Measurements from ENCODE around the gene AK1. TPM values are rescaled to one million over a fixed set of nuclear protein-coding genes. Genes with fewer than 3 reads are reported as not detected.

AK1 gene
- total and polyA plus RNA-seq, 2 of the 8 experiments (the other 6 are each of a cell fraction or from before 2014, with no cell fraction given): 37.9 to 39.2 TPM

GRCh38 chr9:127852829-127853228, 24.6 kb downstream of the AK1 start:
- H2BK20ac ChIP-seq (ENCODE audit: low read length): no peak overlapping the region
- H4K20me1 ChIP-seq (replicated peaks in 1 of 2; ENCODE audit: control insufficient read depth in 1 of 2, insufficient read depth in 2 of 2, low read length in 2 of 2): no peaks in the 10 kb centered on the region
- H3K79me2 ChIP-seq (ENCODE audit: control insufficient read depth in 1 of 2, insufficient read depth in 2 of 2, low read length in 2 of 2): no peaks in the 10 kb centered on the region
- H3K9me3 ChIP-seq (ENCODE audit: insufficient read depth in 2 of 2, low read depth in 1 of 2, low read length in 1 of 2): no peaks in the 10 kb centered on the region
- H2BK5ac ChIP-seq (ENCODE audit: low read depth, low read length): no peak overlapping the region
- H3K4ac ChIP-seq (replicated peaks; ENCODE audit: insufficient read length, low read depth, low read length): no peak overlapping the region
- no peaks in the 10 kb centered on the region; the same call in 1 of the 2 replicates for H3K23me2 ChIP-seq (ENCODE audit: low read depth, low read length)
- no peak overlapping the region for H3K56ac ChIP-seq (replicated peaks; ENCODE audit: insufficient read length, low read depth, low read length)
- ChIA-PET POLR2A (ENCODE audit: partially characterized antibody) (interaction anchor here (1.1 to 3.2 kb wide), 4 partner anchors 11 to 66 kb away, joined by 3 to 15 read pairs (median 4); no protein-coding TSS in a partner anchor), CTCF (ENCODE audit: partially characterized antibody) (interaction anchor here (0.6 to 6.6 kb wide), 17 partner anchors 8 to 390 kb away, joined by 3 to 50 read pairs (median 3); no protein-coding TSS in a partner anchor)
- no peak overlapping the region for H3K18ac ChIP-seq (ENCODE audit: extremely low read depth, low read length)
- DNase-seq (ENCODE audit: low read depth in 1 of 2, low spot score in 2 of 2) (no peak), FAIRE-seq (no peak)
- WGBS, 2 experiments (ENCODE audit: extremely low coverage in 1 of 2, insufficient coverage in 1 of 2, insufficient read length in 1 of 2, insufficient replicate concordance in 2 of 2, low coverage in 1 of 2, low lambda C conversion rate in 2 of 2, missing lambda C conversion rate in 1 of 2): 88% methylated on average over 9 of the region's 9 CpGs; no CpG with 5 or more reads in 1 of the 2 experiments
- H3K27ac ChIP-seq (ENCODE audit: low read depth, low read length): no peak overlapping the region
- H4K8ac ChIP-seq (ENCODE audit: extremely low read depth, insufficient read depth, low read length): no peak overlapping the region
- no peak overlapping the region for H4K91ac ChIP-seq (replicated peaks; ENCODE audit: insufficient read length, low read length)
- no peak overlapping the region for H2AK5ac ChIP-seq (ENCODE audit: low read depth, low read length)
- H4K5ac ChIP-seq (ENCODE audit: insufficient read length, low read depth, low read length): no peak overlapping the region
- no peak overlapping the region for H2BK120ac ChIP-seq (replicated peaks; ENCODE audit: low read depth, low read length)
- H3K9ac ChIP-seq (replicated peaks in 1 of 4; ENCODE audit: extremely low read depth in 1 of 4, low read depth in 3 of 4, low read length in 3 of 4): no peak overlapping the region
- H3K27me3 ChIP-seq (replicated peaks in 1 of 4; ENCODE audit: control insufficient read depth in 3 of 4, extremely low read depth in 1 of 4, insufficient read depth in 3 of 4, low read length in 3 of 4): no peaks in the 10 kb centered on the region
- H3K79me1 ChIP-seq (ENCODE audit: low read depth, low read length): no peaks in the 10 kb centered on the region
- H3K36me3 ChIP-seq (ENCODE audit: control insufficient read depth in 2 of 4, insufficient read depth in 4 of 4, low read length in 3 of 4): no peaks in the 10 kb centered on the region
- peaks cover 0 to 10% (median 6%) of the 10 kb centered on the region in 4 experiments; a peak in 5 of 7 replicates for H3K4me1 ChIP-seq (replicated peaks in 1 of 4; ENCODE audit: control insufficient read depth in 3 of 4, insufficient read depth in 4 of 4, low read length in 3 of 4)
- no peak overlapping the region for H3K14ac ChIP-seq (ENCODE audit: insufficient read length)
- H2BK12ac ChIP-seq (ENCODE audit: low read depth, low read length): no peak overlapping the region
- H3K23ac ChIP-seq (ENCODE audit: insufficient read length): no peak overlapping the region
- H3K4me3 ChIP-seq (ENCODE audit: extremely low read depth in 1 of 4, insufficient read depth in 2 of 4, low read depth in 3 of 4, low read length in 4 of 4): no peak overlapping the region
- no peak overlapping the region for H3K4me2 ChIP-seq (ENCODE audit: insufficient read depth in 1 of 2, low read depth in 2 of 2, low read length in 2 of 2)
- H2AFZ ChIP-seq (ENCODE audit: low read length): no peak overlapping the region
- H2BK15ac ChIP-seq (ENCODE audit: low read length): no peak overlapping the region

Measured in H1 (cell line).